ENCODE results near the gene BCKDHB. TPM values are rescaled to one million over a fixed set of nuclear protein-coding genes. Genes with fewer than 3 reads are reported as not detected.
A peak's percentile ranks its signal among the peaks of the same experiment; 100 is the strongest.

The BCKDHB gene
- total RNA-seq, 2 donors from 2014 or later: 15.4 to 15.6 TPM

GRCh38 chr6:80144753-80145315 lies 38.4 kb downstream of the BCKDHB start:
- intact Hi-C loops (cut with DNase I): loop anchor here in 1 of 2 donors (10.0 kb wide), 1 partner anchor 60 kb away; no protein-coding TSS in a partner anchor
- DNase-seq (no peak), ATAC-seq (no peak)

- intact Hi-C loops (cut with DNase I): loop anchor here in 1 of 2 donors (10.0 kb wide), 1 partner anchor 59 kb away; no protein-coding TSS in a partner anchor
- no peak for DNase-seq
- no peak for ATAC-seq
Observed at GRCh38 chr6:80145509-80145908, 39.0 kb downstream of the BCKDHB start.

- intact Hi-C loops (cut with DNase I): loop anchor here in 1 of 2 donors (10.0 kb wide), 1 partner anchor 59 kb away; no protein-coding TSS in a partner anchor
- ATAC-seq (no peak), DNase-seq (no peak)
Observed at GRCh38 chr6:80145921-80146320, 39.5 kb downstream of the BCKDHB start.

- intact Hi-C loops (cut with DNase I): loop anchor here in 1 of 2 donors (10.0 kb wide), 1 partner anchor 57 kb away; no protein-coding TSS in a partner anchor
- DNase-seq (no peak), ATAC-seq (no peak)
Observed at GRCh38 chr6:80148220-80148619, 41.7 kb downstream of the BCKDHB start.

GRCh38 chr6:80151635-80152034 lies 45.2 kb downstream of the BCKDHB start:
- ATAC-seq (no peak), DNase-seq (no peak)
- intact Hi-C loops (cut with DNase I): no loop called here

GRCh38 chr6:80154160-80154559 lies 47.7 kb downstream of the BCKDHB start:
- DNase-seq (no peak), ATAC-seq (no peak)
- intact Hi-C loops (cut with DNase I): no loop called here

- ATAC-seq: no peak
- intact Hi-C loops (cut with DNase I): no loop called here
Observed at GRCh38 chr6:80156221-80156620, 49.8 kb downstream of the BCKDHB start.

GRCh38 chr6:80158478-80158989 lies 52.1 kb downstream of the BCKDHB start:
- DNase-seq: no peak
- intact Hi-C loops (cut with DNase I): no loop called here
- ATAC-seq: no peak

More at GRCh38 chr6:80156221-80156620, 49.8 kb downstream of the BCKDHB start:
- DNase-seq: no peak

- intact Hi-C loops (cut with DNase I): no loop called here
- ATAC-seq: no peak
- DNase-seq: no peak
Observed at GRCh38 chr6:80161434-80161833, 55.0 kb downstream of the BCKDHB start.

GRCh38 chr6:80163754-80164187 lies 57.3 kb downstream of the BCKDHB start:
- ATAC-seq (peak in 1 of 2 donors; percentile 84), DNase-seq (no peak)
- intact Hi-C loops (cut with DNase I): no loop called here

- ATAC-seq (no peak), DNase-seq (no peak)
- intact Hi-C loops (cut with DNase I): no loop called here
Observed at GRCh38 chr6:80165143-80165542, 58.7 kb downstream of the BCKDHB start.

- ATAC-seq (no peak), DNase-seq (no peak)
- intact Hi-C loops (cut with DNase I): no loop called here
Observed at GRCh38 chr6:80165819-80166218, 59.3 kb downstream of the BCKDHB start.

GRCh38 chr6:80170433-80170832 lies 64.0 kb downstream of the BCKDHB start:
- ATAC-seq: no peak
- DNase-seq: no peak
- intact Hi-C loops (cut with DNase I): no loop called here

- ATAC-seq (no peak), DNase-seq (no peak)
- intact Hi-C loops (cut with DNase I): no loop called here
Observed at GRCh38 chr6:80173411-80173810, 66.9 kb downstream of the BCKDHB start.

GRCh38 chr6:80174900-80175572 lies 68.6 kb downstream of the BCKDHB start:
- intact Hi-C loops (cut with DNase I): no loop called here
- no peak for DNase-seq

GRCh38 chr6:80179695-80180094 lies 73.2 kb downstream of the BCKDHB start:
- intact Hi-C loops (cut with DNase I): no loop called here
- DNase-seq: no peak
- ATAC-seq: no peak

More at GRCh38 chr6:80174900-80175572, 68.6 kb downstream of the BCKDHB start:
- ATAC-seq: no peak

GRCh38 chr6:80181352-80182081 lies 75.0 kb downstream of the BCKDHB start:
- intact Hi-C loops (cut with DNase I): no loop called here
- DNase-seq (no peak), ATAC-seq (no peak)

GRCh38 chr6:80182308-80182707 lies 75.8 kb downstream of the BCKDHB start:
- ATAC-seq (no peak), DNase-seq (no peak)
- intact Hi-C loops (cut with DNase I): no loop called here

GRCh38 chr6:80183019-80183795 lies 76.7 kb downstream of the BCKDHB start:
- no peak for ATAC-seq
- DNase-seq: no peak
- intact Hi-C loops (cut with DNase I): no loop called here
